GM23338 (cell line): Measurements from ENCODE around the gene RANBP1. TPM values are rescaled to one million over a fixed set of nuclear protein-coding genes. Genes with fewer than 3 reads are reported as not detected.

ENCODE experiments used
- ATAC-seq: fragments of 200-7000 bp; cut with Tn5 transposase; 3 replicates; pipeline ENCODE4 v1.9.1; 2020
- DNase-seq: peaks from one replicate; pipeline ENCODE4 v3.0.0-alpha.2; 2015; ENCODE audit warnings: low spot score
- H2AFZ ChIP-seq: fragments of 200-600 bp; sonication (generic); 2 replicates; pipeline ENCODE4 v1.8.0; 2016; ENCODE audit warnings: antibody characterized with exemption, mild to moderate bottlenecking, moderate library complexity
- H3F3A ChIP-seq: fragments of 200-600 bp; sonication (generic); replicated peaks from 2 replicates; pipeline ENCODE4 v1.8.0; 2017; ENCODE audit warnings: antibody characterized with exemption, mixed run types, low read depth
- H3K27ac ChIP-seq: fragments of 200-600 bp; sonication (generic); 2 replicates; pipeline ENCODE4 v1.6.1; 2016; ENCODE audit warnings: low read depth
- H3K27me3 ChIP-seq: fragments of 200-600 bp; sonication (generic); 2 replicates; pipeline ENCODE4 v1.8.0; 2016; ENCODE audit warnings: mild to moderate bottlenecking, mixed run types, moderate library complexity; ENCODE audit not compliant: insufficient read depth
- H3K36me3 ChIP-seq: fragments of 200-600 bp; sonication (generic); 2 replicates; pipeline ENCODE4 v1.8.0; 2016; ENCODE audit warnings: mild to moderate bottlenecking; ENCODE audit not compliant: insufficient read depth
- H3K4me1 ChIP-seq: fragments of 200-600 bp; sonication (generic); 2 replicates; pipeline ENCODE4 v1.8.0; 2016; ENCODE audit warnings: mild to moderate bottlenecking, moderate library complexity; ENCODE audit not compliant: insufficient read depth
- H3K4me2 ChIP-seq: fragments of 200-600 bp; sonication (generic); 2 replicates; pipeline ENCODE4 v1.7.1; 2017; ENCODE audit warnings: mixed run types
- H3K4me3 ChIP-seq: fragments of 200-600 bp; sonication (generic); 2 replicates; pipeline ENCODE4 v1.6.1; 2016; ENCODE audit warnings: mixed run types
- H3K79me2 ChIP-seq: fragments of 200-600 bp; sonication (generic); replicated peaks from 2 replicates; pipeline ENCODE4 v1.8.0; 2017; ENCODE audit warnings: mild to moderate bottlenecking; ENCODE audit not compliant: insufficient read depth
- H3K9me2 ChIP-seq: fragments of 200-600 bp; sonication (generic); 2 replicates; pipeline ENCODE4 v1.8.0; 2017; ENCODE audit not compliant: insufficient read depth
- H4K20me1 ChIP-seq: fragments of 200-600 bp; sonication (generic); replicated peaks from 2 replicates; pipeline ENCODE4 v1.8.0; 2017; ENCODE audit warnings: mild to moderate bottlenecking; ENCODE audit not compliant: insufficient read depth
- H3K27ac Mint-ChIP-seq: 2 replicates; pipeline ENCODE4 v1.8.0; 2020; ENCODE audit warnings: inconsistent platforms, mild to moderate bottlenecking, moderate library complexity, mixed read lengths
- H3K27me3 Mint-ChIP-seq: 3 replicates; pipeline ENCODE4 v1.8.0; 2022; ENCODE audit warnings: low read depth, mild to moderate bottlenecking, moderate library complexity, mixed read lengths, inconsistent platforms; ENCODE audit not compliant: insufficient read depth, poor library complexity
- H3K36me3 Mint-ChIP-seq: 3 replicates; pipeline ENCODE4 v1.8.0; 2021; ENCODE audit warnings: low read depth, mild to moderate bottlenecking, inconsistent platforms, moderate library complexity, mixed read lengths
- H3K4me1 Mint-ChIP-seq: 3 replicates; pipeline ENCODE4 v1.8.0; 2020; ENCODE audit warnings: mild to moderate bottlenecking, inconsistent platforms, mixed read lengths
- H3K4me3 Mint-ChIP-seq: 3 replicates; pipeline ENCODE4 v1.8.0; 2021; ENCODE audit warnings: moderate library complexity, mild to moderate bottlenecking, inconsistent platforms, mixed read lengths
- H3K9me3 Mint-ChIP-seq: 3 replicates; pipeline ENCODE4 v1.8.0; 2020; ENCODE audit warnings: moderate library complexity, mild to moderate bottlenecking, inconsistent platforms, mixed read lengths
- CREB1 ChIP-seq: fragments of 250-450 bp; sonication (Bioruptor Pico); IDR thresholded peaks from 2 replicates; pipeline ENCODE4 v1.5.0; 2020; ENCODE audit warnings: low read depth, mild to moderate bottlenecking, moderate library complexity
- EZH2 ChIP-seq: fragments of 200-600 bp; sonication (generic); IDR thresholded peaks from one replicate; pipeline ENCODE4 v1.8.0; 2017; ENCODE audit warnings: antibody characterized with exemption, mild to moderate bottlenecking, low read depth; ENCODE audit not compliant: unreplicated experiment
- EZH2phosphoT487 ChIP-seq: fragments of 200-600 bp; sonication (generic); IDR thresholded peaks from one replicate; pipeline ENCODE4 v1.8.1; 2018; ENCODE audit warnings: antibody characterized with exemption; ENCODE audit not compliant: unreplicated experiment
- JUNB ChIP-seq: IDR thresholded peaks from one replicate; pipeline ENCODE4 v1.6.1; 2016; ENCODE audit warnings: antibody characterized with exemption; ENCODE audit not compliant: unreplicated experiment
- NANOG ChIP-seq: IDR thresholded peaks from 2 replicates; pipeline ENCODE4 v1.6.1; 2016; ENCODE audit warnings: antibody characterized with exemption, borderline replicate concordance
- POLR2AphosphoS5 ChIP-seq: IDR thresholded peaks from 2 replicates; pipeline ENCODE4 v1.6.1; 2016; ENCODE audit warnings: antibody characterized with exemption, low read depth
- STAT1 ChIP-seq: IDR thresholded peaks from one replicate; pipeline ENCODE4 v1.6.1; 2016; ENCODE audit warnings: antibody characterized with exemption; ENCODE audit not compliant: unreplicated experiment
- ZNF114 ChIP-seq: fragments of 250-450 bp; sonication (Bioruptor Pico); IDR thresholded peaks from 2 replicates; pipeline ENCODE4 v1.5.0; 2020; ENCODE audit warnings: mild to moderate bottlenecking, moderate library complexity
- ZNF331 ChIP-seq: fragments of 250-450 bp; sonication (Bioruptor Pico); IDR thresholded peaks from 2 replicates; pipeline ENCODE4 v1.5.0; 2020; ENCODE audit warnings: low read depth, mild to moderate bottlenecking, moderate library complexity
- polyA plus RNA-seq: library from polyadenylated mRNA; unstranded; fragments of >200 nt; fragmentation: Nextera tagmentation; extraction: Ambion mirVana; gene quantifications from 2 replicates; pipeline ENCODE4 v1.2.1, GENCODE V29; 2016
- total RNA-seq: library from RNA; depleted of rRNA; stranded (reverse); fragments of >200 nt; shearing (Covaris generic); gene quantifications from 2 replicates; pipeline ENCODE4 v1.2.3, GENCODE V29; 2014
- TF ChIP-seq, protein P1 (sequence below), 2 experiments: fragments of 200-600 bp in 1 of 2; sonication (generic) in 1 of 2; conservative IDR thresholded peaks; 2 replicates each; pipeline versions ENCODE4 v1.5.1 to v1.6.1; 2016 to 2017; ENCODE audit warnings: antibody characterized with exemption in 2 of 2, low read depth in 2 of 2, mild to moderate bottlenecking in 2 of 2, moderate library complexity in 1 of 2
- TF ChIP-seq, protein P2 (sequence below): IDR thresholded peaks from 2 replicates; pipeline ENCODE4 v1.6.1; 2016; ENCODE audit warnings: antibody characterized with exemption
- TF ChIP-seq, protein P3 (sequence below): IDR thresholded peaks from one replicate; pipeline ENCODE4 v1.6.1; 2018; ENCODE audit warnings: antibody characterized with exemption; ENCODE audit not compliant: unreplicated experiment
- TF ChIP-seq, protein P4 (sequence below): fragments of 250-450 bp; sonication (Bioruptor Pico); IDR thresholded peaks from 2 replicates; pipeline ENCODE4 v1.5.0; 2020; ENCODE audit warnings: mild to moderate bottlenecking, moderate library complexity

Gene RANBP1
- total and polyA plus RNA-seq, 2 experiments from 2014 or later = 1,014 to 1,206 TPM

DNA sequence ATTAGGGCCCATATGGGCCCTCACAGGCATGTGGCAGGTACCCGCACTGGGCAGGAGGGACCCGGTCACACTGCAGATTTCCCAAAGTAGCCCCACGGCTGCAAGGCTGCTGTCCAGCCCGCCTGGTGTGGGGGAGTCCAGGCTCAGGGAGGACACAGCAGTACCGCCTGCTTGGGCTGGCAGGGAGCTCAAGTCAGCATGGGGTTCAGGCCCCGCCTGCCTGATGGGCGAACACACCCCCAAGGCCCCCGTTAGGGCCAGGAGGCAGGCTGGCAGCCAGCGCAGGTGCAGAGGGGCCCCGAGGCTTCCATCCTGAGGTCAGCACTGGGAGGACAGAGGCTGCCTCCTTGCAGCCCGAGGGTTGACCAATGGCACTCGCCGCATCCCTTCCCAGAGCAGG, 21.2 kb downstream of the RANBP1 start:
- Histone ChIP-seq H3K27ac (no peak overlapping the region), H3K27me3 (no peaks in the 10 kb centered on the region), H3K79me2 (peaks cover 35% of the 10 kb centered on the region), H3K4me1 (no peaks in the 10 kb centered on the region; the same call in 1 of the 2 replicates), H3K36me3 (no peaks in the 10 kb centered on the region), H4K20me1 (no peaks in the 10 kb centered on the region; the same call in 1 of the 2 replicates), H2AFZ (no peak overlapping the region), H3K4me3 (no peak overlapping the region), H3K4me2 (no peak overlapping the region), H3K9me2 (no peaks in the 10 kb centered on the region), H3F3A (no peaks in the 10 kb centered on the region)
- H3K9me3 Mint-ChIP-seq = no peaks in the 10 kb centered on the region
- DNase-seq = no peak
- ATAC-seq = no peak
- H3K4me3 Mint-ChIP-seq = no peak overlapping the region
- TF ChIP-seq, protein P1, sequence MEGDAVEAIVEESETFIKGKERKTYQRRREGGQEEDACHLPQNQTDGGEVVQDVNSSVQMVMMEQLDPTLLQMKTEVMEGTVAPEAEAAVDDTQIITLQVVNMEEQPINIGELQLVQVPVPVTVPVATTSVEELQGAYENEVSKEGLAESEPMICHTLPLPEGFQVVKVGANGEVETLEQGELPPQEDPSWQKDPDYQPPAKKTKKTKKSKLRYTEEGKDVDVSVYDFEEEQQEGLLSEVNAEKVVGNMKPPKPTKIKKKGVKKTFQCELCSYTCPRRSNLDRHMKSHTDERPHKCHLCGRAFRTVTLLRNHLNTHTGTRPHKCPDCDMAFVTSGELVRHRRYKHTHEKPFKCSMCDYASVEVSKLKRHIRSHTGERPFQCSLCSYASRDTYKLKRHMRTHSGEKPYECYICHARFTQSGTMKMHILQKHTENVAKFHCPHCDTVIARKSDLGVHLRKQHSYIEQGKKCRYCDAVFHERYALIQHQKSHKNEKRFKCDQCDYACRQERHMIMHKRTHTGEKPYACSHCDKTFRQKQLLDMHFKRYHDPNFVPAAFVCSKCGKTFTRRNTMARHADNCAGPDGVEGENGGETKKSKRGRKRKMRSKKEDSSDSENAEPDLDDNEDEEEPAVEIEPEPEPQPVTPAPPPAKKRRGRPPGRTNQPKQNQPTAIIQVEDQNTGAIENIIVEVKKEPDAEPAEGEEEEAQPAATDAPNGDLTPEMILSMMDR (conservative IDR thresholded peaks at IDR 0.05; ENCODE audit: low read depth in 2 of 2) = no peak
- TF ChIP-seq, protein P2, sequence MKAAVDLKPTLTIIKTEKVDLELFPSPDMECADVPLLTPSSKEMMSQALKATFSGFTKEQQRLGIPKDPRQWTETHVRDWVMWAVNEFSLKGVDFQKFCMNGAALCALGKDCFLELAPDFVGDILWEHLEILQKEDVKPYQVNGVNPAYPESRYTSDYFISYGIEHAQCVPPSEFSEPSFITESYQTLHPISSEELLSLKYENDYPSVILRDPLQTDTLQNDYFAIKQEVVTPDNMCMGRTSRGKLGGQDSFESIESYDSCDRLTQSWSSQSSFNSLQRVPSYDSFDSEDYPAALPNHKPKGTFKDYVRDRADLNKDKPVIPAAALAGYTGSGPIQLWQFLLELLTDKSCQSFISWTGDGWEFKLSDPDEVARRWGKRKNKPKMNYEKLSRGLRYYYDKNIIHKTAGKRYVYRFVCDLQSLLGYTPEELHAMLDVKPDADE = no peak
- TF ChIP-seq, protein P3, sequence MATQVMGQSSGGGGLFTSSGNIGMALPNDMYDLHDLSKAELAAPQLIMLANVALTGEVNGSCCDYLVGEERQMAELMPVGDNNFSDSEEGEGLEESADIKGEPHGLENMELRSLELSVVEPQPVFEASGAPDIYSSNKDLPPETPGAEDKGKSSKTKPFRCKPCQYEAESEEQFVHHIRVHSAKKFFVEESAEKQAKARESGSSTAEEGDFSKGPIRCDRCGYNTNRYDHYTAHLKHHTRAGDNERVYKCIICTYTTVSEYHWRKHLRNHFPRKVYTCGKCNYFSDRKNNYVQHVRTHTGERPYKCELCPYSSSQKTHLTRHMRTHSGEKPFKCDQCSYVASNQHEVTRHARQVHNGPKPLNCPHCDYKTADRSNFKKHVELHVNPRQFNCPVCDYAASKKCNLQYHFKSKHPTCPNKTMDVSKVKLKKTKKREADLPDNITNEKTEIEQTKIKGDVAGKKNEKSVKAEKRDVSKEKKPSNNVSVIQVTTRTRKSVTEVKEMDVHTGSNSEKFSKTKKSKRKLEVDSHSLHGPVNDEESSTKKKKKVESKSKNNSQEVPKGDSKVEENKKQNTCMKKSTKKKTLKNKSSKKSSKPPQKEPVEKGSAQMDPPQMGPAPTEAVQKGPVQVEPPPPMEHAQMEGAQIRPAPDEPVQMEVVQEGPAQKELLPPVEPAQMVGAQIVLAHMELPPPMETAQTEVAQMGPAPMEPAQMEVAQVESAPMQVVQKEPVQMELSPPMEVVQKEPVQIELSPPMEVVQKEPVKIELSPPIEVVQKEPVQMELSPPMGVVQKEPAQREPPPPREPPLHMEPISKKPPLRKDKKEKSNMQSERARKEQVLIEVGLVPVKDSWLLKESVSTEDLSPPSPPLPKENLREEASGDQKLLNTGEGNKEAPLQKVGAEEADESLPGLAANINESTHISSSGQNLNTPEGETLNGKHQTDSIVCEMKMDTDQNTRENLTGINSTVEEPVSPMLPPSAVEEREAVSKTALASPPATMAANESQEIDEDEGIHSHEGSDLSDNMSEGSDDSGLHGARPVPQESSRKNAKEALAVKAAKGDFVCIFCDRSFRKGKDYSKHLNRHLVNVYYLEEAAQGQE = no peak
- no peak for TF ChIP-seq EZH2phosphoT487
- no peak for TF ChIP-seq NANOG
- TF ChIP-seq POLR2AphosphoS5 = no peak
- no peak for TF ChIP-seq CREB1 (CRISPR knock-in tag)
- TF ChIP-seq EZH2 = no peak
- TF ChIP-seq ZNF331 (CRISPR knock-in tag) = no peak
- TF ChIP-seq ZNF114 (CRISPR knock-in tag) = no peak
- TF ChIP-seq, protein P4, sequence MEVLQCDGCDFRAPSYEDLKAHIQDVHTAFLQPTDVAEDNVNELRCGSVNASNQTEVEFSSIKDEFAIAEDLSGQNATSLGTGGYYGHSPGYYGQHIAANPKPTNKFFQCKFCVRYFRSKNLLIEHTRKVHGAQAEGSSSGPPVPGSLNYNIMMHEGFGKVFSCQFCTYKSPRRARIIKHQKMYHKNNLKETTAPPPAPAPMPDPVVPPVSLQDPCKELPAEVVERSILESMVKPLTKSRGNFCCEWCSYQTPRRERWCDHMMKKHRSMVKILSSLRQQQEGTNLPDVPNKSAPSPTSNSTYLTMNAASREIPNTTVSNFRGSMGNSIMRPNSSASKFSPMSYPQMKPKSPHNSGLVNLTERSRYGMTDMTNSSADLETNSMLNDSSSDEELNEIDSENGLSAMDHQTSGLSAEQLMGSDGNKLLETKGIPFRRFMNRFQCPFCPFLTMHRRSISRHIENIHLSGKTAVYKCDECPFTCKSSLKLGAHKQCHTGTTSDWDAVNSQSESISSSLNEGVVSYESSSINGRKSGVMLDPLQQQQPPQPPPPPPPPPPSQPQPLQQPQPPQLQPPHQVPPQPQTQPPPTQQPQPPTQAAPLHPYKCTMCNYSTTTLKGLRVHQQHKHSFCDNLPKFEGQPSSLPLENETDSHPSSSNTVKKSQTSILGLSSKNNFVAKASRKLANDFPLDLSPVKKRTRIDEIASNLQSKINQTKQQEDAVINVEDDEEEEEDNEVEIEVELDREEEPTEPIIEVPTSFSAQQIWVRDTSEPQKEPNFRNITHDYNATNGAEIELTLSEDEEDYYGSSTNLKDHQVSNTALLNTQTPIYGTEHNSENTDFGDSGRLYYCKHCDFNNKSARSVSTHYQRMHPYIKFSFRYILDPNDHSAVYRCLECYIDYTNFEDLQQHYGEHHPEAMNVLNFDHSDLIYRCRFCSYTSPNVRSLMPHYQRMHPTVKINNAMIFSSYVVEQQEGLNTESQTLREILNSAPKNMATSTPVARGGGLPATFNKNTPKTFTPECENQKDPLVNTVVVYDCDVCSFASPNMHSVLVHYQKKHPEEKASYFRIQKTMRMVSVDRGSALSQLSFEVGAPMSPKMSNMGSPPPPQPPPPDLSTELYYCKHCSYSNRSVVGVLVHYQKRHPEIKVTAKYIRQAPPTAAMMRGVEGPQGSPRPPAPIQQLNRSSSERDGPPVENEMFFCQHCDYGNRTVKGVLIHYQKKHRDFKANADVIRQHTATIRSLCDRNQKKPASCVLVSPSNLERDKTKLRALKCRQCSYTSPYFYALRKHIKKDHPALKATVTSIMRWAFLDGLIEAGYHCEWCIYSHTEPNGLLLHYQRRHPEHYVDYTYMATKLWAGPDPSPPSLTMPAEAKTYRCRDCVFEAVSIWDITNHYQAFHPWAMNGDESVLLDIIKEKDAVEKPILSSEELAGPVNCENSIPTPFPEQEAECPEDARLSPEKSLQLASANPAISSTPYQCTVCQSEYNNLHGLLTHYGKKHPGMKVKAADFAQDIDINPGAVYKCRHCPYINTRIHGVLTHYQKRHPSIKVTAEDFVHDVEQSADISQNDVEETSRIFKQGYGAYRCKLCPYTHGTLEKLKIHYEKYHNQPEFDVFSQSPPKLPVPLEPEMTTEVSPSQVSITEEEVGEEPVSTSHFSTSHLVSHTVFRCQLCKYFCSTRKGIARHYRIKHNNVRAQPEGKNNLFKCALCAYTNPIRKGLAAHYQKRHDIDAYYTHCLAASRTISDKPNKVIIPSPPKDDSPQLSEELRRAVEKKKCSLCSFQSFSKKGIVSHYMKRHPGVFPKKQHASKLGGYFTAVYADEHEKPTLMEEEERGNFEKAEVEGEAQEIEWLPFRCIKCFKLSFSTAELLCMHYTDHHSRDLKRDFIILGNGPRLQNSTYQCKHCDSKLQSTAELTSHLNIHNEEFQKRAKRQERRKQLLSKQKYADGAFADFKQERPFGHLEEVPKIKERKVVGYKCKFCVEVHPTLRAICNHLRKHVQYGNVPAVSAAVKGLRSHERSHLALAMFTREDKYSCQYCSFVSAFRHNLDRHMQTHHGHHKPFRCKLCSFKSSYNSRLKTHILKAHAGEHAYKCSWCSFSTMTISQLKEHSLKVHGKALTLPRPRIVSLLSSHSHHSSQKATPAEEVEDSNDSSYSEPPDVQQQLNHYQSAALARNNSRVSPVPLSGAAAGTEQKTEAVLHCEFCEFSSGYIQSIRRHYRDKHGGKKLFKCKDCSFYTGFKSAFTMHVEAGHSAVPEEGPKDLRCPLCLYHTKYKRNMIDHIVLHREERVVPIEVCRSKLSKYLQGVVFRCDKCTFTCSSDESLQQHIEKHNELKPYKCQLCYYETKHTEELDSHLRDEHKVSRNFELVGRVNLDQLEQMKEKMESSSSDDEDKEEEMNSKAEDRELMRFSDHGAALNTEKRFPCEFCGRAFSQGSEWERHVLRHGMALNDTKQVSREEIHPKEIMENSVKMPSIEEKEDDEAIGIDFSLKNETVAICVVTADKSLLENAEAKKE (CRISPR knock-in tag) = no peak
- no peak for TF ChIP-seq JUNB
- TF ChIP-seq STAT1 = no peak
- H3K36me3 Mint-ChIP-seq = no peaks in the 10 kb centered on the region
- H3K27me3 Mint-ChIP-seq = peaks cover 14% of the 10 kb centered on the region
- H3K4me1 Mint-ChIP-seq = peaks cover 2% of the 10 kb centered on the region; the same call in 1 of the 3 replicates
- H3K27ac Mint-ChIP-seq = no peak overlapping the region
